Tibial nerve (tissue), 4 donors: Measurements from ENCODE around the gene MYG1.
A peak's percentile ranks its signal among the peaks of the same experiment; 100 is the strongest.

Source experiments
- EP300 ChIP-seq, 2 donors: sonication (generic); formaldehyde crosslinking; IDR thresholded peaks; one replicate each; pipeline ENCODE4 v1.6.1; 2017; ENCODE audit warnings: antibody characterized with exemption in 2 of 2, mild to moderate bottlenecking in 1 of 2
- POLR2A ChIP-seq, 2 donors: fragments of 450-650 bp; IDR thresholded peaks; one replicate each; pipeline ENCODE4 v1.6.1; 2017; ENCODE audit warnings: antibody characterized with exemption in 2 of 2, mild to moderate bottlenecking in 2 of 2, moderate library complexity in 2 of 2
- TF ChIP-seq, protein P1 (sequence below), 5 experiments: fragments of 200-600 bp in 3 of 5; fragments of 450-650 bp in 2 of 5; sonication (generic) in 3 of 5; IDR thresholded peaks; one replicate each; pipeline ENCODE4 v1.5.1; 2016 to 2019; ENCODE audit warnings: antibody characterized with exemption in 5 of 5, mild to moderate bottlenecking in 3 of 5, moderate library complexity in 2 of 5

DNA sequence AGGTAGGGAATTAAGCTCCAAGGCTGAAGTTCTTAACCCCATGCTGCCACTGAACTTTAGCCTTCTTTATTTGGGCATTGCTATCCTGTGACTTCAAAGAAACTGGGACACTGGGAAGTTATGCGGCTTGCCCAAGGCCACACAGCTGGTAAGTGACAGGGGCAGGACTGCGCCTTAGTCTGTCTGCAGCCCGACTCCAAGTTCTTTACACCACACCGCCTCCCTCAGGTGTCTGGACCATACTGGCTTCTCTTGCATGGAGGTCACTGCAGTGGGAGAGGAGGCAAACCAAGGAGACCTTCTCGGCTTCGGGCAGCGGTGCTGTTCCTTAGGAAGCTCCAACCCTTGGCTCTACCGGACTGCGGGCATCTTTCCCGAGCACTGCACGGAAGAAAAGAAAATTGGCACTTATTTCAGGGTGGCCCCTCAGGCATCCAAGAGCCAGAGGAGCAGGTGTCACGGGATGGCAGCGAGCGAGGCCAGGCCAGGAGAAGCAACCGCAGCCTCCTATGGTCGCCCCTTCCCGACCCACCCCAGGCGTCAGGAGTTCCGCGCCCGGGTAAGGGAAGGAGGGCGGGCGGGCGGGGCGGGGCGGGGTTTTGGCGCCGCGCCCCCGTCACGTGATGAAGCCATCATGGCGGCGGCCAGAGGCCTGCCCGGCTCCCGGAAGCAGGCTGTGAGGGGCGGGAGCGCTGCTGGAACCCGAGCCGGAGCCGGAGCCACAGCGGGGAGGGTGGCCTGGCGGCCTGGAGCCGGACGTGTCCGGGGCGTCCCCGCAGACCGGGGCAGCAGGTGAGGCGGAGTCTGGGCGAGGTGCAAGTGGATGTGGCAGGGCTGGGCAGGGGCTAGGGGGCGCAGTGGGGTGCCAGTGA is 47.8 kb upstream of the MYG1 start:
- TF ChIP-seq, protein P1, sequence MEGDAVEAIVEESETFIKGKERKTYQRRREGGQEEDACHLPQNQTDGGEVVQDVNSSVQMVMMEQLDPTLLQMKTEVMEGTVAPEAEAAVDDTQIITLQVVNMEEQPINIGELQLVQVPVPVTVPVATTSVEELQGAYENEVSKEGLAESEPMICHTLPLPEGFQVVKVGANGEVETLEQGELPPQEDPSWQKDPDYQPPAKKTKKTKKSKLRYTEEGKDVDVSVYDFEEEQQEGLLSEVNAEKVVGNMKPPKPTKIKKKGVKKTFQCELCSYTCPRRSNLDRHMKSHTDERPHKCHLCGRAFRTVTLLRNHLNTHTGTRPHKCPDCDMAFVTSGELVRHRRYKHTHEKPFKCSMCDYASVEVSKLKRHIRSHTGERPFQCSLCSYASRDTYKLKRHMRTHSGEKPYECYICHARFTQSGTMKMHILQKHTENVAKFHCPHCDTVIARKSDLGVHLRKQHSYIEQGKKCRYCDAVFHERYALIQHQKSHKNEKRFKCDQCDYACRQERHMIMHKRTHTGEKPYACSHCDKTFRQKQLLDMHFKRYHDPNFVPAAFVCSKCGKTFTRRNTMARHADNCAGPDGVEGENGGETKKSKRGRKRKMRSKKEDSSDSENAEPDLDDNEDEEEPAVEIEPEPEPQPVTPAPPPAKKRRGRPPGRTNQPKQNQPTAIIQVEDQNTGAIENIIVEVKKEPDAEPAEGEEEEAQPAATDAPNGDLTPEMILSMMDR (IDR thresholded peaks at IDR 0.05), result peak; percentile 8 to 58 (median 31)
- TF ChIP-seq POLR2A (IDR thresholded peaks at IDR 0.05), result peak; percentile 34 to 73
- peak in 1 of 2 donors; percentile 89 for TF ChIP-seq EP300 (IDR thresholded peaks at IDR 0.05)
